GM23338 (cell line): ENCODE data around the gene WDR37.

Experiments used
- CTCF ChIP-seq, 2 experiments: fragments of 200-600 bp in 1 of 2; sonication (generic) in 1 of 2; conservative IDR thresholded peaks; 2 replicates each; pipeline versions ENCODE4 v1.5.1 to v1.6.1; 2016 to 2017; ENCODE audit warnings: antibody characterized with exemption in 2 of 2, low read depth in 2 of 2, mild to moderate bottlenecking in 2 of 2, moderate library complexity in 1 of 2
- EZH2 ChIP-seq: fragments of 200-600 bp; sonication (generic); IDR thresholded peaks from one replicate; pipeline ENCODE4 v1.8.0; 2017; ENCODE audit warnings: antibody characterized with exemption, mild to moderate bottlenecking, low read depth; ENCODE audit not compliant: unreplicated experiment
- EZH2phosphoT487 ChIP-seq: fragments of 200-600 bp; sonication (generic); IDR thresholded peaks from one replicate; pipeline ENCODE4 v1.8.1; 2018; ENCODE audit warnings: antibody characterized with exemption; ENCODE audit not compliant: unreplicated experiment
- POLR2AphosphoS5 ChIP-seq: IDR thresholded peaks from 2 replicates; pipeline ENCODE4 v1.6.1; 2016; ENCODE audit warnings: antibody characterized with exemption, low read depth
- REST ChIP-seq: IDR thresholded peaks from one replicate; pipeline ENCODE4 v1.6.1; 2018; ENCODE audit warnings: antibody characterized with exemption; ENCODE audit not compliant: unreplicated experiment
- ZNF331 ChIP-seq: fragments of 250-450 bp; sonication (Bioruptor Pico); IDR thresholded peaks from 2 replicates; pipeline ENCODE4 v1.5.0; 2020; ENCODE audit warnings: low read depth, mild to moderate bottlenecking, moderate library complexity

GRCh38 chr10:1158066-1158465 is 101.9 kb downstream of the WDR37 start:
- no peak for TF ChIP-seq CTCF (conservative IDR thresholded peaks at IDR 0.05; ENCODE audit: low read depth in 2 of 2)
- TF ChIP-seq REST: no peak
- no peak for TF ChIP-seq EZH2phosphoT487
- TF ChIP-seq EZH2: no peak
- TF ChIP-seq ZNF331 (CRISPR knock-in tag): no peak
- TF ChIP-seq POLR2AphosphoS5: no peak
